T1000 (cell line): ENCODE data around the gene LBP.
A peak's percentile ranks its signal among the peaks of the same experiment; 100 is the strongest.
"Not testable (repeated sequence)": the region's sequence is repeated elsewhere in the genome, so short reads cannot be mapped to it uniquely, and the experiment has no call there.

Source experiments
- DNase-seq: peaks from one replicate; lab custom pipeline; 2025; ENCODE audit warnings: mixed read lengths; lab: John Stamatoyannopoulos, UW

The LBP gene

DNA sequence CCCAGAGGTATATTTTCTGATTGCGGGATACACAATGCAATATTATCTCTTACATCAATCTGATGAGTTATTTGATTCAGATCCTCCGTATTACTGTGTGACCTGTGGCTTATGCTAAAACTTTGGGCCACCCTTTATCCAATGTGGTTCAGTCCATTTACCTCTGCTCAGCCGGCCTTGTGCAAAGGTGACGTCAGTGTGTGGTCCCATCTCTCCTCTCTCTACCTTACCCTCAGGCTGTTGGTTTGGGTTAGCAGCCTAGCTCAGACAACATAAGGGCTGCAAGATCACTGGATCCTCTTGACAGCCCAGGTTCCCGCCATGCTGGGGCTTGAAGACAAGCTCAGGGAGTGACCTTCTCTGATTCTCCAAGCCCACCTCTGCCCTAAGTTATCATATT lies 55.8 kb downstream of the LBP start:
- DNase-seq = no peak

DNA sequence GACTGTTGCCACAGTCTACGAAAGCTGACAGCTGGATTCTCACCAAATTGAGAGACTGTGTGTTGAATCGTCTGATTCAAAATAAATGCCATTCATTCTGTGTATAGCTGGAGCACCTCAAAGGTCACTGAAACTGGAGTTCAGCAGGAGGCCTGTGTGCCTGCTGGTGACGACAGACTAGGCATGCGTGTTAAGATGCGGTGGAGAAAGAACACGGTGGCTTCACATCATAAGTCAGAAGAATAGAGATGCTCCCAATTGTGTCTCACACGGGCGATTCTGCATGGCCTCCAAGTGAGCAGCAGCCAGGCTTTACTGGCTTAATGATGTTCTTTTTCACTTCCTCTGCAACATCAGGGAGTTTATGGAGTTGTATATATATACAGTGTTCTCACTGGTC lies 56.5 kb downstream of the LBP start:
- DNase-seq = no peak

DNA sequence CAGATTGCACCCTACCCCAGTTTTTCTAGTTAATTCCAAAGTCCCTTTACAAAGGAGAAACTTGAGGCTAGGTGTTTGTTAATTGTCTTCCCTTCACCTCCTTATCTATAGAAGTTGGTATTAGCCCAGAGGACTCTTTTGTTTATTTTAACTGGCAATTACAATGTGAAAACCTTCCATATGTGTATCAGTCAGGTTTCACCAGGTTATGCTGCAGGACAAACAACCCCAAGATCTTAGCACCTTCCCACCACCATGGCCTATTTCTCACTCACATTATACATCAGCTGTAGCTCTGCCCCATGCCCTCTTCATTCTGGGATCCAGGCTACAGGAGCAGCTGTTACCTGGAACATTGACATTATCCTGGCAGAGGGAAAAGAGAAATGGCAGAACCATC lies 57.7 kb downstream of the LBP start:
- DNase-seq = no peak

DNA sequence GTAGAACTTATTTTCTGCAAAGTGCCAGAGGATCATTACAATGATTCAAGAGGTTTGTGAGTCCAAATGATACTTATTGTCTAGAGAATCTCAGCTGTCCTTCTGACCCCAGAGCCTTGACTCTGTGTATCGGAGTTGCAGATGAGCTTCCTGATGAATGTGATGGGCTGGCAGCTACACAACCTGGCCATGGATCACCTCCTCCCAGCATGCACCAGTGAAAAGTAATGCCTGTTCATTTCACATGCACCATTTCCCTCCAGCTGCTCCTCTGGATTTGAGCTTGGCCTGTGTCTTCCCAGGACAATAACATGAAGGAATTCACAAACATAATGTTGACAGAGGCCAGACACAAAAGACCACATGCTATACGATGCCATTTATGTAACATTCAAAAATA lies 58.9 kb downstream of the LBP start:
- DNase-seq = no peak

DNA sequence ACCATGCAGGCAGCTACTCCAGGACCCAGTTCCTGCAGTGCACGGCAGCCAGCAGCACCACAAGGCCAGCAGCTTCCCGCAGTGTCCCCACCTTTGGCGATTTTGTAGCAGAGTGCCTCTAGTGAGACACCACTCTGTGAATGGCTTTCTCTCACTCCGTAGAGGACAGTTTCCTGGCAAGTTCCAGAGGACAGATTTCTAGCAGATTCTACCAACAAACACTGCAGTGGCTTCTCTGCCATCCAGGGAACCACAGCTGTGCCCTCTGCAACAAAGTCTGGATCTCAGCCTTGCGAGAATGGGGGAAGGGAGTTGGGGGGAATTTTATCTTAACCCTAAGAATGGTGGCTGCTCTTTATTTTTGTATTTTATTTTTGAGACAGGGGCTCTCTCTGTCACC lies 60.2 kb downstream of the LBP start:
- DNase-seq = no peak

DNA sequence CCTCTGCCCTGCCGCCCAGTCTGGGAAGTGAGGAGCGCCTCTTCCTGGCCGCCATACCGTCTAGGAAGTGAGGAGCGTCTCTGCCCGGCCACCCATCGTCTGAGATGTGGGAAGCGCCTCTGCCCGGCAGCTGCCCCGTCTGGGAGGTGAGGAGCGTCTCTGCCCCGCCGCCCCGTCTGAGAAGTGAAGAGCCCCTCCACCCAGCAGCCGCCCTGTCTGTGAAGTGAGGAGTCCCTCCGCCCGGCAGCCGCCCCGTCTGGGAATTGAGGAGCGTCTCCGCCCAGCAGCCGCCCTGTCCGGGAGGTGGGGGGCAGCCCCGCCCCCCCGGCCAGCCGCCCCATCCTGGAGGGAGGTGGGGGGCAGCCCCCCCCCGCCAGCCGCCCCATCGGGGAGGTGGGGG lies 61.0 kb downstream of the LBP start:
- no peak for DNase-seq

DNA sequence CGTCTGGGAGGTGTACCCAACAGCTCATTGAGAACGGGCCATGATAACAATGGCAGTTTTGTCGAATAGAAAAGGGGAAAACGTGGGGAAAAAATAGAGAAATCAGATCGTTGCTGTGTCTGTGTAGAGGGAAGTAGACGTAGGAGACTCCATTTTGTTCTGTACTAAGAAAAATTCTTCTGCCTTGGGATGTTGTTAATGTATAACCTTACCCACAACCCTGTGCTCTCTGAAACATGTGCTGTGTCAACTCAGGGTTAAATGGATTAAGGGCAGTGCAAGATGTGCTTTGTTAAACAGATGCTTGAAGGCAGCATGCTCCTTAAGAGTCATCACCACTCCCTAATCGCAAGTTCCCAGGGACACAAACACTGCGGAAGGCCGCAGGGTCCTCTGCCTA lies 61.5 kb downstream of the LBP start:
- not testable (repeated sequence) for DNase-seq

DNA sequence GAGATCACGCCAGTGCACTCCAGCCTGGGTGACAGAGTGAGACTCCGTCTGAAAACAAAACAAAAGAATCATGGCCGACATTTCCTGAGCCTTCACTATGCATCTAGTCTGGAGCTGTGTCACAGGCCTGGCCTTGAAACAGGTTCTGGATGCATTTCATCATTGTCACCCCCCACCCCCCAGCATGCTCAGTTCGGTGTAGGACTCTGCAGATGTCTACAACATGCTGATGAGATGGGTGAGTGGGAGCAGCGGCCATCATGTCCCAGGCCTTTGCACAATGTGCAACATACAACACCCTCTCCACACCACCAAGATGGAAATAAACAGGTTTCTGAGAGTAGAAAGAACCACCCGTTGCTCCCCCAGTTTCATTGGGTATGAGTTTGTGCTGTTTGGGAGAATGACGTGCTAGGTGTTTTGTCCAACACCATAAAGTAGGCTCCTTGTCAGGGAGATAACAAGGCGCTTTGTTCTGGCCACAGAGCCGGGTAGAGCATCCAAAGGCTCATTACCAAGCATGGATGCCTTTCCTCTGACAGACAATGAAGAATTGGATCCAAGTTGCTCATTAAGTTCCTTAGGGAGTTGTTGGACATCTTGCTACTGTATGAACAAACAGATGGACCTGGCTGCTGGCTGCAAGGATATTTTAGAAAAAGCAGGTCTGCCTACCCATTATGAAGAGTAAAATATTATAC lies 66.7 kb downstream of the LBP start:
- no peak for DNase-seq

DNA sequence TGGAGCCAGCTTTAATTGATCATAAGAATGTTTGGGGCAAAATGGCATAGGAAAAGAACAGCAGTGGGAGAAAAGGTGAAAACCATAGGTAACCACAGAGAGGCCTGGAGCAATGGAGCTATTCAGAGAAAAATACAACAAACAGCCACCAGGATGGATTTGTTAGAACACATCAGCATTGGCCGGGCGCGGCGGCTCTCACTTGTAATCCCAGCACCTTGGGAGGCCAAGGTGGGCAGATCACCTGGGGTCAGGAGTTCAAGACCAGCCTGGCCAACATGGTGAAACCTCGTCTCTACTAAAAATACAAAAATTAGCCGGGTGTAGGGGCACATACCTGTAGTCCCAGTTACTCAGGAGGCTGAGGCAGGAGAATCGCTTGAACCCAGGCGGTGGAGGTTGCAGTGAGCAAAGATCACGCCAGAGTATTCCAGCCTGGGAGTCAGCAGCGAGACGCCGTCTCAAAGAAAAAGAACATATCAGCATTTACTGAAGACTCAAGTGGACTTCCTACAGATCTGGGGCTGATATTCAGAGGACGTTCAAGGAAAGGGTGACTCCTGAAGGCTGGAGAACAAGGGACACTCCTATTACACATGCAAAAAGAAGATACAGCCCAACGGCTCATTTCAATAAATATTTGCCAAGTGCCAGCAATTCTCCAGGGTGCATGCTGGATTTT lies 68.6 kb downstream of the LBP start:
- no peak for DNase-seq

DNA sequence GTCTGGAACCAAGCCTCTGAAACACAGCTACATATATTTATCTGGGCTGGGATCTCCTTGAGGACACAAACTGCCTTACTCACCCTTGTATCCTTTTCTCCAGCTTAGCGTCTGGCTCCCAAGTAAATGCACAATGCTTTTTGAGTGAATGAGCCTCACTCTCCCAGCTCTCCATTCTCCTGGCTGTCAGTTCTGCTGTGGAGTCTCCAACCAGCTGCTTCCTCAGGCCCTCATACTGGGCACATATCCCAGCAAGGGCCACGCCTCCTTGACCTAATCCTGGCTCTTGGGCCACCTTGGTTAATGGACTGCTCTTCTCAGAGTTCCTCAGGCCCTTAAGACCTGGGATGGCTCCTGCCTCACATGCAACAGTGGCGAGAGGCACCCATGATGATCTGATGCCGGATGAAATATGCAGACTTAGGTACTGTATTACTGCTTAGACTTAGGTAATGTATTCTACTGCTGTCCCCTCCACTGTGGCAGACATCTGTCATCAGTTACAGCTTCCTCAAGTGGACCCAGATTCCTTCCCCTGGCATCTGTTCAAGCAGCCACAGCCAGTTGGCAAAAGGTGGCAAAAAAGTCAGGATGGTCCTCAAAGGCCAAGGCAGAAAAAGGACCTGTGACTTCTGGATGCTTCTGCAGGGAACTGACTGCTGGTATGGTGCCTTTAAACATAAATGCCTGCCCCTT lies 72.4 kb downstream of the LBP start:
- no peak for DNase-seq

DNA sequence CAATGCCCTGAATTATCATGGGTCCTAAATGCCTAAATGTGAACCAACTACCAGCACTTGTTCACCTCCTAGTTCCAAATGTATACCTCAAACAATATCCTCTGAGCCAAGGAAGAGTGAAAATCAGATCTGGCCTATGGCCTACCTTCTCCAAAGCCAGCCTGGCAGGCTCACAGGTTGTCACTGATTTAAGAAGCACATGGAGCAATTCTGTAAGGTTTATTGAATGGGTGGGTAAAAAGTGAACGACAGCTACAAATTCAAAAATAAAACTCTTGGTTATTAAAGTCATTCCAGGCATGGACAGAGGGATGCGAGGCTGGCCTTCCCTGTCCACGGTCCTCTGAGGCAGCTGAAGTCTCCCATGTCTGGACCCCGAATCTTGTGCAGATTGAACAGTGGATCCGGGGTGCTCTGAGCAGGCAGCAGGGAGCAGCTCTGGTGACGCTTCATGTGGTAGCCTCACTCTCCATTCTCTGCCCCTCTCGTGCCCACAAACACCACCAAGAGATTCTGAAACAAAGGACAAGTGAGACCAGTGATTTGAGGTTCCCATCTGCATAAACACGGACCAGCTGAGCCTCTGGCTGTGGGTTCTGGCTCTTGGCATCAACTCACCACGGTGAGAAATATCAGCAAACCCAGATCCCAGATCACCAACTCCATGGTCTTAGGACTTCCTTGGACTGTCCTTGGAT lies 74.3 kb downstream of the LBP start:
- DNase-seq = no peak

DNA sequence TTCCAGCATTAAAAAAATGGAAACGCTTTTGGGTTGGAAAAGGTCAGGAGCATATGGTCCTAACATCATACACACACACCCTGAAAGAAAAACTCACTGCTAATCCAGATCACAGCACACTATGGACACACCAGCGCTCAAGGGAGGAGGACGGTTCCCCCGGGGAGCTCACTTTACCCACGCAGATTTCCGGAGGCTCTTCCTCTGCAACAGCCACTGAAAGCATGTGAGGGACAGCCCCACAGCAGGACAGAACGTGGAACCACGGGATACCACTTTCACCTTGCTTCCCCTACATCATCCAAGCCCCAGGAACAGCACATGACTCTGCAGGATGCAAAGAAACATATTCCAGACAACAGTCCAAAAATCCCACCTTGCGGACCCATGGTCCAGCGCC lies 75.6 kb downstream of the LBP start:
- DNase-seq = no peak

DNA sequence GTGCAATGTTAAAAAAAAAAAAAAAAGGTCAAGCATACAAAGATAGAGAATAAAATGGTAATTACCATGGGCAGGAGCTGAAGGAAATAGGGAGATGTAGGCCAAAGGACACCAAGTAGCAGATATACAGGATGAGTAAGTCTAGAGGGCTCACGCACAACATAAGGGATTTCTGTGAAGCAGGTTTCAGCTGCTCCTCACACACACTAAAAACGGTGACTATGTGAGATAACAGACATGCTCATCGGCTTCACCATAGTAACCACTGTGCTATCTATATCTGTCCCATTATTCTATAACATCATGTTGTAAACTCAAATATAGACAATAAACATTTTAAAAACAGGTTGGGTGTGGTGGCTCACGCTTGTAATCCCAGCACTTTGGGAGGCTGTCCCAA lies 77.3 kb downstream of the LBP start:
- DNase-seq = no peak

DNA sequence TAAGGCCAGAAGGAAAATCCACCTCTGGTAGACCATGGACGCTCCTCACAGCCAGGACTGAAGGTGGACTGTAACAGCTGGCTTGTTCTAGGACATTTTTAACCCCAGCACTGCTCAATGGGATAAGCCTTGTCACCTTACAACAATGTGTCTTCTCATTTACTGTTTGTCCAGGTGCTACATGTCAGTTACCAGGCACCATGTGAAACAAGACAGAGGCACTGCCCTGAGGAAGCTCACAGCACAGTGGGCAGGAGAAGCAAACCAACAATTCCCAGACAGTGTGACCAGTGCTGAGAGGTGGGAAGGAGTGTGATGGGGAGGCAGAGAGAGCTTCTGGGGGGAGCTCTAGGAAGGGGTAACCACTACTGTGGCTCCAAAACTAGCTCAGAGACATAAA lies 78.1 kb downstream of the LBP start:
- no peak for DNase-seq

DNA sequence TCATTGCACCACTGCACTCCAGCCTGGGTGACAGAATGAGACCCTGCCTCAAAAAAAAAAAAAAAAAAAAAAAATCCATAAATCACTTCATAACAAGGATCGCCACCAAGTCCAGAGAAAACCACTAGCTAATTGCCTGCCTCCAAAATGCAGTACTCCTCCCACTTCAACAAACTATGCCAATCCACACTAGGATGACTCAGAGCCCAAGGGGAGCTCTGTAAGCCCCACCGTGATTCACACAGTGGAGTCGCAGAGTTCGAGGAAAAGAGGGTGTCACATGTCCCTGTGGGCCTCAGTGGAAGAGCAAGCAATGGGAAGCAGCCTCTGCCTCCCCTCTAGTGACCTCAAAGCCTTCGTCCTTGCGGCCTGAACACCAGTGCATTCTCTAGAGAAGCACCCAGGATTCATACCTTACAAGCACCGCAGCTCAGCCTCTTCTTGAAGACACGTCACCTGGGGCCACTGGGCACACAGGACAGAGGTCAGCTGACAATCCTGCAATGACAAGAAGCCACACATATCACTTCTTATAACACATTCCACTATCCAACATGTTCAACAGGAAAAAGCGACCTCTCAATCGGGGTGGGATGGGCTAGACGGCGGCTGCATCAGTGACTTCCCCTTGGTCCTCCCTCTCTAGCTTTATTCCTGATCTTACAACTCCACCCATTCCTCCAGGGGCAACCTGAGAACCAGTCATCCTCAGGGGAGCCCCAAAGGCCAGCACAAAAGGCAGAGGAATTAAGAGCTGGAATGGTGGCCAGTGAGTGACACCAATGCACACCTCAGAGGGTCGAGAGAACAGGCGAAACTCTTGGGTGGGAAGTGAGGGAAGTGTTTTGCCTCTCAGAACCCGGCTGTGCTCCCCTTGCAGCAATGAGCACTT lies 80.0 kb downstream of the LBP start:
- DNase-seq = peak; percentile 70
